PC-3 (cell line): ENCODE measurements around the gene TCEA3. TPM values are rescaled to one million over a fixed set of nuclear protein-coding genes. Genes with fewer than 3 reads are reported as not detected.

ENCODE experiments used
- ATAC-seq: fragments of 200-7000 bp; cut with Tn5 transposase; 2 replicates; pipeline ENCODE4 v1.9.1; 2020; ENCODE audit warnings: mild to moderate bottlenecking, moderate library complexity
- BruUV-seq: library from RNA; stranded (reverse); fragments of 400-500 nt; replicated peaks from 2 replicates; lab custom pipeline; 2021; lab: Mats Ljungman, UMichigan
- CTCF ChIA-PET: fragments of 300-600 bp; sonication (Branson Sonifier 250); formaldehyde crosslinking; loops from one replicate; lab custom pipeline; 2022; ENCODE audit warnings: antibody characterized with exemption; lab: Charles Lee
- POLR2A ChIA-PET: fragments of 300-600 bp; sonication (Branson Sonifier 250); formaldehyde crosslinking; loops from one replicate; lab custom pipeline; 2022; ENCODE audit warnings: antibody characterized with exemption; ENCODE audit not compliant: unreplicated experiment; lab: Charles Lee
- DNase-seq: peaks from one replicate; pipeline ENCODE4 v3.0.0-alpha.2; 2015
- H2AFZ ChIP-seq: fragments of 300-600 bp; sonication (generic); 2 replicates; pipeline ENCODE4 v1.6.0; 2016; ENCODE audit warnings: antibody characterized with exemption, low read length
- H3F3A ChIP-seq: fragments of 300-600 bp; sonication (generic); one replicate; pipeline ENCODE4 v1.6.0; 2017; ENCODE audit warnings: antibody characterized with exemption, low read length, control low read depth, mild to moderate bottlenecking; ENCODE audit not compliant: unreplicated experiment
- H3K27ac ChIP-seq: fragments of 300-600 bp; sonication (generic); 2 replicates; pipeline ENCODE4 v1.5.1; 2016; ENCODE audit warnings: mild to moderate bottlenecking, low read length
- H3K27me3 ChIP-seq: fragments of 300-600 bp; sonication (generic); 2 replicates; pipeline ENCODE4 v1.6.1; 2016; ENCODE audit warnings: low read length, mixed read lengths
- H3K36me3 ChIP-seq: fragments of 300-600 bp; sonication (generic); 2 replicates; pipeline ENCODE4 v1.6.1; 2016; ENCODE audit warnings: low read depth, mixed run types, low read length, mixed read lengths
- H3K4me1 ChIP-seq: fragments of 300-600 bp; sonication (generic); 2 replicates; pipeline ENCODE4 v1.5.1; 2016; ENCODE audit warnings: low read length; ENCODE audit not compliant: insufficient read depth
- H3K4me2 ChIP-seq: fragments of 300-600 bp; sonication (generic); 2 replicates; pipeline ENCODE4 v1.6.0; 2016; ENCODE audit warnings: low read length
- H3K4me3 ChIP-seq: fragments of 300-600 bp; sonication (generic); 2 replicates; pipeline ENCODE4 v1.5.1; 2016; ENCODE audit warnings: mild to moderate bottlenecking, low read length, mixed read lengths
- H3K79me2 ChIP-seq: fragments of 300-600 bp; sonication (generic); 2 replicates; pipeline ENCODE4 v1.6.1; 2017; ENCODE audit warnings: low read length, mixed read lengths
- H3K9ac ChIP-seq: fragments of 300-600 bp; sonication (generic); 2 replicates; pipeline ENCODE4 v1.6.0; 2016; ENCODE audit warnings: mild to moderate bottlenecking, low read length
- H3K9me2 ChIP-seq: fragments of 300-600 bp; sonication (generic); replicated peaks from 2 replicates; pipeline ENCODE4 v1.6.1; 2016; ENCODE audit warnings: mixed run types, low read length, mixed read lengths
- H3K9me3 ChIP-seq: fragments of 300-600 bp; sonication (generic); 2 replicates; pipeline ENCODE4 v1.6.1; 2016; ENCODE audit warnings: low read length, mixed read lengths
- H4K20me1 ChIP-seq: fragments of 300-600 bp; sonication (generic); 2 replicates; pipeline ENCODE4 v1.6.1; 2016; ENCODE audit warnings: low read length, mixed read lengths
- CTCF ChIP-seq: fragments of 300-600 bp; sonication (generic); conservative IDR thresholded peaks from 2 replicates; pipeline ENCODE4 v1.5.1; 2017; ENCODE audit warnings: antibody characterized with exemption, low read depth, mild to moderate bottlenecking, low read length
- EZH2 ChIP-seq: fragments of 300-600 bp; sonication (generic); IDR thresholded peaks from one replicate; pipeline ENCODE4 v1.6.1; 2017; ENCODE audit warnings: antibody characterized with exemption, mild to moderate bottlenecking, low read length; ENCODE audit not compliant: unreplicated experiment
- EZH2phosphoT487 ChIP-seq: fragments of 300-600 bp; sonication (generic); IDR thresholded peaks from 2 replicates; pipeline ENCODE4 v1.6.1; 2018; ENCODE audit warnings: mild to moderate bottlenecking, antibody characterized with exemption, low read length, borderline replicate concordance
- intact Hi-C: fragments of 100-400 bp; cut with micrococcal nuclease; formaldehyde crosslinking; loops from 2 replicates; pipeline ENCODE4 v1.9.0; 2023
- total RNA-seq: library from RNA; depleted of rRNA; stranded (reverse); fragments of >200 nt; gene quantifications from 2 replicates; pipeline ENCODE4 v1.2.3, GENCODE V29; 2014

The TCEA3 gene
- total RNA-seq, 1 experiment from 2014 or later, result 23.6 TPM

GRCh38 chr1:23451441-23451840 lies 26.9 kb upstream of the TCEA3 start:
- H4K20me1 ChIP-seq, result no peaks in the 10 kb centered on the region
- no peaks in the 10 kb centered on the region for H3F3A ChIP-seq
- H3K4me3 ChIP-seq, result no peak overlapping the region
- no peak overlapping the region for H3K9ac ChIP-seq
- TF ChIP-seq EZH2 (no peak), CTCF (no peak), EZH2phosphoT487 (no peak)
- H3K79me2 ChIP-seq, result no peaks in the 10 kb centered on the region
- H3K4me2 ChIP-seq, result peak overlapping the region; percentile 58
- no peaks in the 10 kb centered on the region for H3K9me3 ChIP-seq
- H3K4me1 ChIP-seq, result peaks cover 30% of the 10 kb centered on the region
- no peak overlapping the region for H3K27ac ChIP-seq
- CTCF ChIA-PET, result interaction anchor here (0.6 kb wide), 1 partner anchor 92 kb away, joined by 4 read pairs; no protein-coding TSS in a partner anchor
- POLR2A ChIA-PET, result no interaction called here
- no peaks in the 10 kb centered on the region for H3K36me3 ChIP-seq
- no peaks in the 10 kb centered on the region for H3K27me3 ChIP-seq
- ATAC-seq (no peak), DNase-seq (no peak)
- no peaks in the 10 kb centered on the region for H3K9me2 ChIP-seq
- no peak overlapping the region for H2AFZ ChIP-seq
- no TSS peak for BruUV-seq
- intact Hi-C loops, result no loop called here

GRCh38 chr1:23450894-23451293 lies 26.3 kb upstream of the TCEA3 start:
- Histone ChIP-seq H3K4me3 (no peak overlapping the region), H3F3A (no peaks in the 10 kb centered on the region), H3K79me2 (no peaks in the 10 kb centered on the region), H3K27ac (no peak overlapping the region), H3K9me2 (no peaks in the 10 kb centered on the region), H3K4me2 (no peak overlapping the region), H3K9ac (no peak overlapping the region), H3K27me3 (no peaks in the 10 kb centered on the region), H3K36me3 (no peaks in the 10 kb centered on the region), H4K20me1 (no peaks in the 10 kb centered on the region), H3K9me3 (no peaks in the 10 kb centered on the region), H3K4me1 (peaks cover 26% of the 10 kb centered on the region), H2AFZ (no peak overlapping the region)
- CTCF ChIA-PET, result no interaction called here
- POLR2A ChIA-PET, result no interaction called here
- TF ChIP-seq EZH2phosphoT487, result no peak
- no peak for TF ChIP-seq CTCF
- TF ChIP-seq EZH2, result no peak
- DNase-seq (no peak), ATAC-seq (no peak)
- BruUV-seq, result no TSS peak
- intact Hi-C loops, result no loop called here

GRCh38 chr1:23449958-23450357 lies 25.4 kb upstream of the TCEA3 start:
- Histone ChIP-seq H3K9me2 (no peaks in the 10 kb centered on the region), H3K27ac (no peak overlapping the region), H3K4me2 (no peak overlapping the region), H3K4me1 (peaks cover 20% of the 10 kb centered on the region), H3K27me3 (no peaks in the 10 kb centered on the region), H3F3A (no peaks in the 10 kb centered on the region), H4K20me1 (no peaks in the 10 kb centered on the region), H2AFZ (no peak overlapping the region), H3K79me2 (no peaks in the 10 kb centered on the region), H3K4me3 (no peak overlapping the region), H3K9me3 (no peaks in the 10 kb centered on the region), H3K36me3 (no peaks in the 10 kb centered on the region), H3K9ac (no peak overlapping the region)
- DNase-seq, result no peak
- ChIA-PET CTCF (no interaction called here), POLR2A (no interaction called here)
- BruUV-seq, result no TSS peak
- intact Hi-C loops, result no loop called here
- TF ChIP-seq EZH2phosphoT487 (no peak), CTCF (no peak), EZH2 (no peak)
- ATAC-seq, result no peak
